ENCODE data around the gene RHCG.

The RHCG gene

DNA sequence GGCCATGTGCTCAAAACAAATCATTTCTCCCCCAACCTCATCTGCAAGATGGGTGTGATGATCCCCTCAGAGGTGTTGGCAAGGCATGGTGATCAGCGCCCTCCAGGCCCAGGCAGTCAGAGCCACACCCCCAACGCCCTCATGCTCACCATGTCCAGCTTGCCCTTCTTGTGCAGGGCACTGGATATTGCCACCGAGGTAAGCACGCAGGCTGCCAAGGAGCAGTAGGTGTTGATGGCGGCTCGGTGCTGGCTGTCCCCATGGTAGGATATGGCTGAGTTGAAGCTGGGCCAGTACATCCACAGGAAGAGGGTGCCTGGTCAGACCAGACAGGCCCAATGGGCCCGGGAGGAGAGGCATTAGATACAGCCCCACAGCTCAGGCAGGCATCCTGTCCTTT is 17.2 kb downstream of the RHCG start:
- in situ Hi-C loops (cut with HindIII; ENCODE audit: low sequenced_read_pairs): no loop called here

DNA sequence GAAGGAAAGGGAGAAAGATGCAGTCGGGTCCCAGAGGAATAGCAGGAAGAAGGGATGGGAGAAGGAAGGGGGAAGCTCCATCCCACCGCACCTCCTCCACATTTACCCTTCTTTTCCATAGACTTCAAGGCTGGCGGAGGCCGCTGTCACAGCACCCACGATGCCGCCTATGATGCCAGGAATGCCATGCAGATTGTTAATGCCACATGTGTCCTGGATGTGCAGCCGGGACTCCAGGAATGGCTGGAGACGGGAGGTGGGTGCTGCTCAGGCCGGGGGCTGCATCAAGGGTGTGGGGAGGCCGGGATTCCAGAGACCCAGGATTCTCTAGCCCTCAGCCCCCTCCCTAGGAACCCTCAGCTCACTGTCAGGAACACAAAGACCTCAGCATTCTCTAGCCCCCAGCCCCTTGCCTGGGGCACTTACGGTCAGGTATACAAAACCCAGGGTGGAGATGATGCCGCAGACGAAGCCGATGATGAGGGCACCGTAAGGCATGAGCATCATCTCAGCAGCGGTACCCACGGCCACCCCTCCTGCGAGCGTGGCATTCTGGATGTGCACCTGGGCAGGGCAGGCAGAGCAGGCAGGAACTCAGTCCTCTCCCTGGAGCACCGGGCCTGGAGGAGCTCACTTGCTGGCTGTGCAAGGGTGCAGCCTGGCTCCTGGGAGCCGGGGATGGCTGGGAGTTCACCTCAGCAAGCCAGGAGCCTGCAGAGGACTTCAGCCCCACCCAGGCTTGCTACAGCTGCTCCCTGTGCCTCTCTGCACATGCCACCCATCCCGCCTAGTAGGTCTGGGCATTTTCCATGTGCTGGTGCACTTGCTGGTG is 18.8 kb downstream of the RHCG start:
- in situ Hi-C loops (cut with HindIII; ENCODE audit: low sequenced_read_pairs): no loop called here

DNA sequence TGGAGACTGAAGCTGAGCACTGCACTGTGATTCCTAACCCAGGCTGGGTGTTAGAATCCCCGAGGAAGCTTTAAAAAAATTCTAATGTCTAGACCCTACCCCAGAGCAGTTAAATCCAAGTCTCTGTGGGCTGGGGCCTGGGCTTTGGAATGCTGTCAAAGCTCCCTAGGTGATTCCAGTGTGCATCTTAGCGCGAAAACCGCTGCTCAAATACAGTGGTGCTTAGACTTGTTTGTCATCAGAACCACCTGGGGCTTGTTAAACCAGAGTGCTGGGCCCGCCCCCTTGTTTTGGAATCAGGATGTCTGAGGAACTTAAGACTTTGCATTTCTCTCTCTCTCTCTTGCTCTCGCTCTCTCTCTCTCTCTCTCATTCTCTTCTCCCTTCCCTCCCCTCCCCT is 20.7 kb downstream of the RHCG start:
- in situ Hi-C loops (cut with HindIII; ENCODE audit: low sequenced_read_pairs): no loop called here

DNA sequence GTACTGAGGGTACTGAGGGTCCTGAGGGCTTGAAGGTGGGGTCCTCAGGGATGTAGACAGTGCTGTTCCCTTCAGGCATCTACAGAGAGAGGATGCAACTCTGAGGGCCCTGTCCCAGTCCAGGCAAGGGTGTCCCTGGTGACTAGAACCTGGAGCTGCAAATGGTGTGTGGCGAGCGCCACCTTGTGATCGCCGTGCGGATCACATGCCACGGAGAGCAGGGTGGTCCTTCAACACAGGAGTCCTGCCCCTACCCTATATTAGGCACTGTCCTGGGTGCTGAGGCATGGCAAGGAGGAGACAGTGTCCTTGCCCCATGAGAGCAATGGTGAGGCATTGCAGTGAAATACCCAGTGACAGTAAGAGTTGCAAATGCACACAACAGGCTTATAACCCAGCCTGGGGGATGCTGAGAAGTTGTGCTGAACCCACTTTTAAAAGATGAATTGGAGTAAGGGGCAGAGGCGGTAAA is 23.6 kb downstream of the RHCG start:
- in situ Hi-C loops (cut with HindIII; ENCODE audit: low sequenced_read_pairs): no loop called here

DNA sequence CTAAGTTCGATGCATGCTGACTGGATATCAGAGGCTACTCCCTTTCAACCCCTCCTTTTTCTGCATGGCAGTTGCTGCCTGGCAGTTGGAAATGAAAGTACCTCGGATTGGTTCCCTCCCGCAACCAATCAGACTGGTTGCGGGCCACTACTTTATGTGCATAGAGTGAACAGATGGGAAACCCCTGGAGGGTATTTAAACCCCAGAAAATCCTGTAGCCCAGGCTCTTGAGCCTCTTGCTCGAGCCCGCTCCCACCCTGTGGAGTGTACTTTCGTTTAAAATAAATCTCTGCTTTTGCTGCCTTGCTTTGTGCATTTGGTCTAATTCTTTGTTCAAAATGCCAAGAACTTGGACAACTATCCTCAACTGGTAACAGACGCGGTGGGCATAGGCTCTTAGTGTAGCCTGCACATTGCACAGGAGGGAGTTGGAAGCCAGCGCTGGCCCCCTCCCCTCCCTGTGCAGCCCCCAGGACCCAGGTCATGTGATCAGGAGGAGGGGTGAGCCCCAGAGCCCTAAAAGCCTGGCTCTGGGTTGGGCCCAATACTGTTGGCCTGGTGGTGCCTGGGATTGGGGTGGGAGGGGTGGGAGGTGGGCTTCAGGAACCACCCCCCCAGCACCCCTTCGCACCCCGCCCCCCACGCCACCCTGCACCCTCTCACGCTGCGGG is 26.8 kb downstream of the RHCG start:
- in situ Hi-C loops (cut with HindIII; ENCODE audit: low sequenced_read_pairs): loop anchor here (5.0 kb wide), 1 partner anchor 93 kb away; no protein-coding TSS in a partner anchor

DNA sequence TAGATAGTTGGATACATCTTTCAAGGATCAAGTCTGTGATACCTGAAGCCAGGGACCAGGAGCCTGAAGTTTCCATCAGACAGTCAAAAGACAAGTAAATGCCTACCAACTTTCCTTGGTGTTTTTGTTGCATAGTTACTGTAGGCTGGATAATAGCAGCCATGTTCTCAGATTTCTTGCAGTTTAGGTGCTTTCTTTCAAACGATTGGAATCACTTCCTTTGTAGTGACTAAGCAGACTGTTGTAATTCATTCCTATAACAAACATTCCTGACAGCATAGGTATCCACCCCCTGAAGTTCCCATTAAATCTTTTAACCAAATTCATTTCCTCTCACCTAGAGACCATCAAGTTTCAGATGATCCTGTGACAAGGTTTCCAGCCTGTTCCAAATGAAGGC is 27.6 kb downstream of the RHCG start:
- in situ Hi-C loops (cut with HindIII; ENCODE audit: low sequenced_read_pairs): loop anchor here (5.0 kb wide), 1 partner anchor 93 kb away; no protein-coding TSS in a partner anchor

DNA sequence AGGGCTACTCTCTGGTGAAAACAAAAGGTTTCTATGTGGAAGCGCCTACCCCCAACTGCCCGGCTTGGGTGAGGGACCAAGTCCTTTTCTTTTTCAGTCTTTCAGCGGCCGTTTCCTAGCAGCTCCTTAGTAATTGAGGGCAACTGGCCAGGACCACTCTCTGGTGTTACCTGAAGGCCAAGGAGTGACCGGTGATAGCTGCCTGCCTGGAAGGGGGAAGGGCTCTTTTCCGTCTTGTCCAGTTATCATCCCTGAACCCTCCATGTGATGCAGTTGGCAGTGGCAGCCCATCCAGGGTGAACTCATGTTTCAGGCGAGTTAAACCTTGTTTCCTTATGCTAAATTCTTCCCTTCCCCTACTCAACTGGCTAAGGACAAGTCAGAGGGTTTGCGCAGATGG is 33.3 kb downstream of the RHCG start:
- in situ Hi-C loops (cut with HindIII; ENCODE audit: low sequenced_read_pairs): no loop called here

DNA sequence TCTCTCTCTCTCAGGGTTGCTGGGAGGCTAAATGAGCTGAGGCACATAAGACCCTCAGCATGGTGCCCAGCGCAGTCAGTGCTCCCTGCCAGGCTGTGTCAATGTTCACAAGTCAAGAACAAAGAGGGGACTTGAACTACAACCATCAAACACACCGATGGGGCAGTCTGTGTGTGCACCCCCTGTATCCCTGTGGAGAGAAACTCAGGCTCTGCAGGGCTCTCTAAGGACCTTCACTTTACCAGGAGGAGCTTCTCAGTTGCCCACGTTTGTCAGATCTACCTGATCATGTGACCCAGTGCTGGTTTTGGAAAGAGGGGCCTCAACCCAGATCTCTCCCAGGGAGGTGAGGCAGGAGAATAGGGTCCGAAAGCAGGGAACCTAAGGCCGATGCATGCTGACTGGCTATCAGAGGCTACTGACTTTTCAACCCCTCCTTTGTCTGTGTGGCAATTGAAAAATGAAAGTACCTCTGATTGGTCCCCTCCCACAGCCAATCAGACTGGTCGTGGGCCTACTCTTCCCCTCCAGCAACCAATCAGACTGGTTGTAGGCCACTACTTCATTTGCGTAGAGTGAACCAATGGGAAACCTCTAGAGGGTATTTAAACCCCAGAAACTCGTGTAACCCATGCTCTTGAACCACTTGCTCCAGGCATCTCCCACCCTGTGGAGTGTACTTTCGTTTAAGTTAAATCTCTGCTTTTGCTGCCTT is 34.0 kb downstream of the RHCG start:
- in situ Hi-C loops (cut with HindIII; ENCODE audit: low sequenced_read_pairs): no loop called here

DNA sequence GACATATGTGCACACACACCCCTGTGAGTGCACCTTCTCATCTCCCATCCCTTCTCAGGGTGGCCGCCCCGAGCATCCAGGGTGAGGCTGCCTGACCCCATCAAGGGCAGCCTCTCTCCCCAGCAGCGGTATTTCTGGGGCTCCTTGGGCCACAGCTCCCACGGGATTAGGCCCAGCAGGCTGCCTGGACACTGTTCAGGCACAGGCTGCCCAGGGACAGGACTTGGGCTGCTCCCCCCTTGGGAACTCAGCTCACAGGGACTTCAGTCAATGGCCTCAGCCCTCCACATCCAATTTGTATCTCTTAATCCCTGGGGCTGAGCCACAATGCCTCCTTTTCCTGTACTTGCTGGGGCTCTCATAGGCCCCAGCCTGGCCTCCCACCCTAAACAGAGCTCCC is 35.0 kb downstream of the RHCG start:
- in situ Hi-C loops (cut with HindIII; ENCODE audit: low sequenced_read_pairs): no loop called here

DNA sequence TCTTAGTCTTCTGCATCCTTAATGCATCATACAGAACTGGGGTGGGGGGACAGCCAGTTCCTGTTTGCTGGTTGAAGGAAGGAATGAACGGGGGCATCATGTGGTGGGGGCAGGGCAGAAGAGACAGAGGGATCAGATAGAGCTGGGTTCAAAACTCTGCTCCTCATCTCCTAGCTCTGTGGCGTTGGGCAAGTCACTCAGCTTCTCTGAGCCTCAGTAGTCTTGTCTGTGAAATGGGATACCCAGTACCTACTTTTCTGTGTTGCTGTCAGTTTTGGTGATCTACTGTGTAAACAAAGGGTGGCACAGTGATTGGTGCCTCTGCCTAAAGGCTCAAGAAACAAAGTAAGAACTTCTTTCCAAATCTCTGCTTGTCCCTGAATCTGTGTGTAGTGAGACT is 36.3 kb downstream of the RHCG start:
- in situ Hi-C loops (cut with HindIII; ENCODE audit: low sequenced_read_pairs): no loop called here

DNA sequence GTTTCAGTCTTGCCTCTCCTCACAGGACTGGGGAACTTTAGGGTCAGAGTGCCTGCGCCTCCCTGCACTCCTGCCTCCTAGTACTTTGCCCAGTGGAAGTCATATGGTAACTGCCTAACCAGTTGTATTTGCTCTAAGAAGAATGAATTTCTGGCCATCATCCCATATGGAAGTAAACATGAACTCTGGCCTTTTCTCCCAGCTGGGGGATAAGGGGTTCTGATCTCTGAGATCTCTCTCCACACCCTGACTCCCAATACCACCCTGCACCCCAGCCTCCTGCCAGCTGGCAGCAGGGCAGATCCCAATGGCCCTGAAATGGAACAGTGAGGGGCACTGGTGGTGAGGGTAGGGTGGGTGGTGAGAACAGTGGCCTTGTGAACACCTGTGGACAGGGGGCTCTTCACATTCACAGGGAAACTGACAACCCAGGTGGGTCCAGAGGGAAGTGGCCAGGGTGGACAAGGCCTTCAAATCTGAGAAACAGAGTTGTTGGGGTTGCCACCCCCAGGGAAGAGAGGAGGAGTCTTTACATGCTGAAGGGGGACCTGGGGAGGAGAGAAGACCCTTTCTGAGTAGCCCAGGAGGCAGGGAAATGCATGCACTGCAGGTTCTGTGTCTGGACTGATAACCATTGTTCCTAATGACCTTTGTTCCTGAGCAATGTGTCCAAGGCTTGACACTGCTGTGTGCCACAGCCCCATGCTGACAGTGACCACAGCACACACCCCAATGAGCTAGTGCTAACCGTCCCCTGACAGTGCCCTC is 36.9 kb downstream of the RHCG start:
- in situ Hi-C loops (cut with HindIII; ENCODE audit: low sequenced_read_pairs): no loop called here

DNA sequence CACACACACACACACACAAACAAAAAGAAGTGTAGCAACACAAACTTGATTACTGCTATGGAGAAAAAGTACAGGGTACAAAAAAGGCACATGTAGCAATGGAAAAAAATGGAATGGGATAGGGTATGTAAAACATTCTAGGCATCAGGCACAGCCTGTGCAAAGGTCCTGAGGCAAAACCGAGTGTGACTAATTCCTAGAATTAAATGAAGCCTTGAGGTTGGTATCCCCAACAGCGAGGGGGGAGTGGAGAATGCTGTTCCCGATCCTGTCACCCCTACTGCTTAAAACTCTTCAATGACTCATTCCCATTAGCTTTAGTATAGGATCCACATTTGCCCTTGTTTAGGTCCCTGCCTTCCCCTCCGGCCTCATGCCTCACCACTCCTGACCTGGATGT is 37.9 kb downstream of the RHCG start:
- in situ Hi-C loops (cut with HindIII; ENCODE audit: low sequenced_read_pairs): no loop called here

DNA sequence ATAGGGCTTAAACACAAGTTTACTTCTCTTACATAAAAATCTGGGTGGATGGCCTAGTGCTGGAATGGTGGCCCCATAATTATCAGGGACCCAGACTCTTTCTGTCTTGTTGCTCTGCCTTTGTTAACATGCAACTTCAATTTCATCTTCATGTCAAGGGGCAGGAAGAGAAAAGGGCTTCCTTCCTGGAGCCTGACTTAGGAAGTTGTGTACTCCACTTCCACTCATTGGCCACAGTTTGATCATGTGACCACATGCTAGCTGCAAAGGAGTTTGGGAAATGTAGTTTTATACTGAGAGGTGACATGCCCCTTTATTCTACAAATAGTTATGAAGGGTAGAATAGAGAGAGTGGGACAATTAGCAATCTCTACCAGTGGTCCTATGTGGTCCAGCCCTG is 39.3 kb downstream of the RHCG start:
- in situ Hi-C loops (cut with HindIII; ENCODE audit: low sequenced_read_pairs): no loop called here

DNA sequence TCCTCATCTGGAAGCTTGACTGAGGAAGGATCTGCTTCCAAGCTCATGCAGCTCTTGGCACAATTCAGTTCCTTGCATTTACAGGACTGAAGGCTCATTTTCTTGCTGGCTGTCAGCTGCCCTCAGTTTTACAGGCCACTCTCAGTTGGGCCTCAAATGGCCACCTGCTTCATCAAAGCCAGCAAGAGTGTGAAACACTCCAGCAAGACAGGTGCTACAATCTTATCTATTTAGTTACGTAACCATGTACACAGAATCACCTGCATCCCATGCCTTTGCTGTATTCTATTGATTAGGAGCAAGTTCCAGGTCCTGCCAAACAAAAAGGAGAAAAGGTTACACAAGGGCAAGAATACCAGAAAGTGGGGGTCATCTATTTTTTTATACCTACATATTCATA is 40.8 kb downstream of the RHCG start:
- in situ Hi-C loops (cut with HindIII; ENCODE audit: low sequenced_read_pairs): no loop called here

DNA sequence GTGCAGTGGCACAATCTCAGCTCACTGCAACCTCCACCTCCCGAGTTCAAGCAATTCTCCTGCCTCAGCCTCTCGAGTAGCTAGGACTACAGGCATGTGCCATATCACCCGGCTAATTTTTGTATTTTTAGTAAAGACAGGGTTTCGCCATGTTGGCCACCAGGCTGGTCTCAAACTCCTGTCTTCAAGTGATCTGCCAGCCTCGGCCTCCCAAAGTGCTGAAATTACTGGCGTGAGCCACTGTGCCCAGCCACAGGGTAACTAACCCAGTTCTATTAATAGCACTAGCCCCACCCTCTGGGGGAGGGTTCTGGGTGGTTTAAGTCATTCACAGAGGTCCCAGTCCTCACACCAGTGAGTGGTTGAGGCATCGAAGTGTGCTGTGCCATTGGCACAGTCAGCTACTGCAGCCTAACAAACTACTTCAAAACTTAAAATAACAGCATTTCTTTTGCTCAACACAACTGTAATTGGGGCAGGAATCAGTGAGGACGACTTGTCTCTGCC is 44.0 kb downstream of the RHCG start:
- in situ Hi-C loops (cut with HindIII; ENCODE audit: low sequenced_read_pairs): no loop called here

DNA sequence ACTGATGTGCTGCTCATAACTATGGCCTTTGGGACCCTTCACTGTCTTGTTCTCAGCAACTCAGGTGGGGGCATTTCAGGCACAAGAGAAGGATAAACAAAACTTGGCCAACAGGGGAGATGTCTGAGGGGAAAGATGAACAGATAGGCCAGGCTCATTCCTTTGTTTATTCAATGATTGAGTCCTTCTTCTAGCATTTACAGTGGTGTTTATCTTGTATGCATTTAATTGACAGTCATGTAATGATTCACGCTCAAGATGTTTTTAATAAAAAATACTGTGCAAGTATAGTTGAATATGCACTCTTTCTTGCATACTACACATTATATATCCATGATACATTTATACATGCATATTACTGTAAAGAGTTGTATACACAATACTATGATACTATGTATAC is 44.5 kb downstream of the RHCG start:
- in situ Hi-C loops (cut with HindIII; ENCODE audit: low sequenced_read_pairs): no loop called here

DNA sequence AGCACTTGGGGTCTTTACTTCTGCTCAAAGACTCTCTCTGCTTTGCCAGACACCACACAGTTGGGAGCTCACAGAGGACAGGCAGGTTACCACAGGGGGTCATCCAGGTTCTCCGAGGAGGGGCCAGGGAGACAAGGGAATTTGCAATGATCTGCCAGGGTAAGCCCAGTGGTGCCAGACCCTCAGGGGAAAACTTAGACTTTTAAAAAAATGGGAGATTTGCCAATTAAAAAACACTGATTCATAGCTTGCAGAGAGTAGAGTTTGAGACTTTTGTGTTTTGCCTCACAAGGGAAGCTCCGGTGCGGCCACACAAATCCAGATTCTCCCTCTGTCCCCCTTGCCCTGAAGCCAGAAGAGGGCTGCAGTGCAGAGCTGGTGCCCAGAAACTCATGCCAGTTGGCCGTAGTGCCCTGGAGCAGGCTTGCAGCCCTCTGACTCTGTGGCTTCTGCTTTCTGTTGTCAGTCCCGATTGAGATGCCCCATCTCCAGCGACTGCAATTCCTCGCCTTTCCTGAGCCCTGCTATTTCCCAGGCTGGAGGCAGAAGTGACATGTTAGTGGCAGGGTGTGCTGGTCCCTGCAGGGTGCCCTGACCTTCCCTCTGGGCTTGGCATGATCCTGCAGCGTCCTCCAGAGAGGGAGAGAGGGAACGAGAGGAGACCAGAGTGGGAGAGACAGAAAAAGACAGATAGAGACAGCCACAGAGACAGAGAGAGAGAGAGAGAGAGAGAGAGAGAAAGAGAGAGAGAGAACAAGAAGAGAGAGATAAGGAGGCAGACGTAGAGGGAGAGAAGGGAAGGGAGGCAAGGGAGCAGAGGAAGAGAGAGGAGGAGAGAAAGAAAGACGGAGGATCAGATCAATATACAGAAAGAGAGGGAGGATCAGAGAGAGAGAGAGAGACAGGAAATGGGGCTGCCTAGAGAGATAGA is 46.0 kb downstream of the RHCG start:
- in situ Hi-C loops (cut with HindIII; ENCODE audit: low sequenced_read_pairs): no loop called here

DNA sequence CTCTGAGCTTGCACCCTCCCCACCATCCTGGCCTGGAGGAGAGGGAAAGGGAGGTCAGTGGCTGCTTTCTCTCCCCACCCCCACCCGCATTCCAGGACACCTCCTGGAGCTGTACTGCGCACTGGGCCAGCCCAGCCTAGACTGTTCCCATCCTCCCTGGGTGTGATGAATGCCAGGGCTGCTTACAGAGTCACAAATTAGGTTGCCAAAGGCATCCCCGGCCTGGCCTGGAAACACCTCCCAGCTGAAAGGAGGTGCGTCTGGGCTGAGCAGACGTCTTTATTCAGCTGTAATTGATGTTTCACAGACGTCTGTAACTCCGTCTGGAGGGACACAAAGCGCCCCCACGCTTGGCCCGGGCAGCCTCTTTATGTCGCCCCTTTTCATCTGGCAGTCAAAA is 47.6 kb downstream of the RHCG start:
- in situ Hi-C loops (cut with HindIII; ENCODE audit: low sequenced_read_pairs): no loop called here

DNA sequence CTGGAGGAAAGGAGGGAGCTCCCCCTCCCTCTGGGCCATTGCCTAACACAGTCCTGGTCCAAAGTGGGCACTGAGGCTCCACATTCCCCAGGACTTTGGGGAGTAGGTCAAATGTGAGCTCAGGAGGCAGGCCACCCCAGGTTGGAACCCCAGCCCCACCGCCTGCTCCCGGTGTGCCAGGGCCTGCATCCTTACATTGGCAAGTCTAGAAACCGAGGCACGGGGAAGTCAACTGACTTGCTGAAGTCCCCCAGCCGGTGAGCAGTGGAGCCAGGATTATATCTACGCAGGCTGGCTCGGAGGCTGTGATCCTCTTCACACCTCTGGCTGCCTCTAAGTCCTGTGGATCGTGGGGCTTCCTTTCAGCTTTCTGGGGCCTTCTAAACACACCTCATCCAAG is 48.7 kb downstream of the RHCG start:
- in situ Hi-C loops (cut with HindIII; ENCODE audit: low sequenced_read_pairs): no loop called here

Measured in endothelial cell of hepatic sinusoid (primary cell).